ENCODE results near the gene ZNF652.

- TF ChIP-seq, protein P1, sequence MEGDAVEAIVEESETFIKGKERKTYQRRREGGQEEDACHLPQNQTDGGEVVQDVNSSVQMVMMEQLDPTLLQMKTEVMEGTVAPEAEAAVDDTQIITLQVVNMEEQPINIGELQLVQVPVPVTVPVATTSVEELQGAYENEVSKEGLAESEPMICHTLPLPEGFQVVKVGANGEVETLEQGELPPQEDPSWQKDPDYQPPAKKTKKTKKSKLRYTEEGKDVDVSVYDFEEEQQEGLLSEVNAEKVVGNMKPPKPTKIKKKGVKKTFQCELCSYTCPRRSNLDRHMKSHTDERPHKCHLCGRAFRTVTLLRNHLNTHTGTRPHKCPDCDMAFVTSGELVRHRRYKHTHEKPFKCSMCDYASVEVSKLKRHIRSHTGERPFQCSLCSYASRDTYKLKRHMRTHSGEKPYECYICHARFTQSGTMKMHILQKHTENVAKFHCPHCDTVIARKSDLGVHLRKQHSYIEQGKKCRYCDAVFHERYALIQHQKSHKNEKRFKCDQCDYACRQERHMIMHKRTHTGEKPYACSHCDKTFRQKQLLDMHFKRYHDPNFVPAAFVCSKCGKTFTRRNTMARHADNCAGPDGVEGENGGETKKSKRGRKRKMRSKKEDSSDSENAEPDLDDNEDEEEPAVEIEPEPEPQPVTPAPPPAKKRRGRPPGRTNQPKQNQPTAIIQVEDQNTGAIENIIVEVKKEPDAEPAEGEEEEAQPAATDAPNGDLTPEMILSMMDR (IDR thresholded peaks at IDR 0.05; ENCODE audit: poor library complexity, severe bottlenecking): no peak
- no peak for TF ChIP-seq REST (IDR thresholded peaks at IDR 0.05; ENCODE audit: borderline replicate concordance)
- no peak for TF ChIP-seq EZH2 (IDR thresholded peaks at IDR 0.05; ENCODE audit: borderline replicate concordance, insufficient read depth, low read length, poor library complexity, severe bottlenecking)
- no peak for TF ChIP-seq SMC3 (conservative IDR thresholded peaks at IDR 0.05; ENCODE audit: poor library complexity)
- TF ChIP-seq TAF1 (IDR thresholded peaks at IDR 0.05; ENCODE audit: low read depth): no peak
- no peak for TF ChIP-seq POLR2AphosphoS5 (IDR thresholded peaks at IDR 0.05)
- no peak for TF ChIP-seq EP300 (conservative IDR thresholded peaks at IDR 0.05; ENCODE audit: poor library complexity, severe bottlenecking)
These were observed 20.7 kb downstream of the ZNF652 start for GRCh38 chr17:49341356-49341755.

All from neural cell (in vitro differentiated cells).